Measurements from ENCODE around the gene PACSIN2. TPM values are rescaled to one million over a fixed set of nuclear protein-coding genes. Genes with fewer than 3 reads are reported as not detected.

Gene PACSIN2
- total RNA-seq, 1 experiment from 2014 or later: 46.2 TPM

GRCh38 chr22:43015677-43016042 is 711 bp upstream of the PACSIN2 start:
- Histone ChIP-seq H3K36me3 (no peaks in the 10 kb centered on the region), H3K9me3 (no peaks in the 10 kb centered on the region), H3K4me3 (peak overlapping the region; percentile 75), H3K27me3 (no peaks in the 10 kb centered on the region)
- no peak for DNase-seq

GRCh38 chr22:43014316-43014868 is 557 bp downstream of the PACSIN2 start:
- DNase-seq: peak; percentile 53
- no peaks in the 10 kb centered on the region for H3K9me3 ChIP-seq
- H3K27me3 ChIP-seq: no peaks in the 10 kb centered on the region
- no peaks in the 10 kb centered on the region for H3K36me3 ChIP-seq
- peak overlapping the region; percentile 75 for H3K4me3 ChIP-seq

- Histone ChIP-seq H3K9me3 (no peaks in the 10 kb centered on the region), H3K27me3 (no peaks in the 10 kb centered on the region), H3K36me3 (0 out of 2 replicates have a peak, but pooled peaks cover 2% of the 10 kb centered on the region), H3K4me3 (peak overlapping the region; percentile 75)
- peak; percentile 11 for DNase-seq
These were observed 1.3 kb downstream of the PACSIN2 start for GRCh38 chr22:43013355-43014315.

- 0 out of 2 replicates have a peak, but pooled peaks cover 2% of the 10 kb centered on the region for H3K36me3 ChIP-seq
- H3K4me3 ChIP-seq: no peak overlapping the region
- H3K27me3 ChIP-seq: no peaks in the 10 kb centered on the region
- DNase-seq: no peak
- no peaks in the 10 kb centered on the region for H3K9me3 ChIP-seq
These were observed 2.6 kb downstream of the PACSIN2 start for GRCh38 chr22:43012390-43012789.

- DNase-seq: no peak
- Histone ChIP-seq H3K4me3 (no peak overlapping the region), H3K36me3 (0 out of 2 replicates have a peak, but pooled peaks cover 2% of the 10 kb centered on the region), H3K9me3 (no peaks in the 10 kb centered on the region), H3K27me3 (no peaks in the 10 kb centered on the region)
These were observed 3.9 kb downstream of the PACSIN2 start for GRCh38 chr22:43011079-43011478.

- Histone ChIP-seq H3K36me3 (0 out of 2 replicates have a peak, but pooled peaks cover 2% of the 10 kb centered on the region), H3K27me3 (no peaks in the 10 kb centered on the region), H3K9me3 (no peaks in the 10 kb centered on the region), H3K4me3 (no peak overlapping the region)
- DNase-seq: no peak
These were observed 5.5 kb downstream of the PACSIN2 start for GRCh38 chr22:43009444-43009843.

- no peak for DNase-seq
- no peaks in the 10 kb centered on the region for H3K9me3 ChIP-seq
- no peaks in the 10 kb centered on the region for H3K27me3 ChIP-seq
- H3K4me3 ChIP-seq: no peak overlapping the region
- 0 out of 2 replicates have a peak, but pooled peaks cover 2% of the 10 kb centered on the region for H3K36me3 ChIP-seq
These were observed 6.0 kb downstream of the PACSIN2 start for GRCh38 chr22:43008921-43009320.

GRCh38 chr22:43008509-43008908 is 6.4 kb downstream of the PACSIN2 start:
- Histone ChIP-seq H3K4me3 (no peak overlapping the region), H3K36me3 (0 out of 2 replicates have a peak, but pooled peaks cover 2% of the 10 kb centered on the region), H3K27me3 (no peaks in the 10 kb centered on the region), H3K9me3 (no peaks in the 10 kb centered on the region)
- DNase-seq: no peak

GRCh38 chr22:43007519-43008102 is 7.3 kb downstream of the PACSIN2 start:
- H3K9me3 ChIP-seq: no peaks in the 10 kb centered on the region
- DNase-seq: peak; percentile 61
- no peak overlapping the region for H3K4me3 ChIP-seq
- 0 out of 2 replicates have a peak, but pooled peaks cover 2% of the 10 kb centered on the region for H3K36me3 ChIP-seq
- no peaks in the 10 kb centered on the region for H3K27me3 ChIP-seq

GRCh38 chr22:43006753-43007152 is 8.2 kb downstream of the PACSIN2 start:
- DNase-seq: no peak
- 0 out of 2 replicates have a peak, but pooled peaks cover 2% of the 10 kb centered on the region for H3K36me3 ChIP-seq
- no peaks in the 10 kb centered on the region for H3K27me3 ChIP-seq
- H3K9me3 ChIP-seq: no peaks in the 10 kb centered on the region
- no peak overlapping the region for H3K4me3 ChIP-seq

GRCh38 chr22:43006016-43006505 is 8.9 kb downstream of the PACSIN2 start:
- Histone ChIP-seq H3K9me3 (no peaks in the 10 kb centered on the region), H3K4me3 (no peak overlapping the region), H3K27me3 (no peaks in the 10 kb centered on the region), H3K36me3 (0 out of 2 replicates have a peak, but pooled peaks cover 2% of the 10 kb centered on the region)
- DNase-seq: no peak

- Histone ChIP-seq H3K9me3 (no peaks in the 10 kb centered on the region), H3K27me3 (no peaks in the 10 kb centered on the region), H3K36me3 (0 out of 2 replicates have a peak, but pooled peaks cover 2% of the 10 kb centered on the region), H3K4me3 (no peak overlapping the region)
- no peak for DNase-seq
These were observed 9.8 kb downstream of the PACSIN2 start for GRCh38 chr22:43005106-43005505.

GRCh38 chr22:43004362-43005035 is 10.4 kb downstream of the PACSIN2 start:
- no peak for DNase-seq
- Histone ChIP-seq H3K36me3 (0 out of 2 replicates have a peak, but pooled peaks cover 2% of the 10 kb centered on the region), H3K9me3 (no peaks in the 10 kb centered on the region), H3K4me3 (no peak overlapping the region), H3K27me3 (no peaks in the 10 kb centered on the region)

- DNase-seq: peak; percentile 20
- H3K4me3 ChIP-seq: no peak overlapping the region
These were observed 12.8 kb downstream of the PACSIN2 start for GRCh38 chr22:43002202-43002586.

GRCh38 chr22:43001271-43002201 is 13.4 kb downstream of the PACSIN2 start:
- Histone ChIP-seq H3K9me3 (no peaks in the 10 kb centered on the region), H3K4me3 (no peak overlapping the region), H3K36me3 (no peaks in the 10 kb centered on the region), H3K27me3 (no peaks in the 10 kb centered on the region)
- no peak for DNase-seq

More at GRCh38 chr22:43002202-43002586, 12.8 kb downstream of the PACSIN2 start:
- no peaks in the 10 kb centered on the region for H3K9me3 ChIP-seq
- no peaks in the 10 kb centered on the region for H3K36me3 ChIP-seq
- H3K27me3 ChIP-seq: no peaks in the 10 kb centered on the region

All from MG63 (cell line).